Adrenal gland (tissue), 12 donors: Measurements from ENCODE around the gene ZFP1. TPM values are rescaled to one million over a fixed set of nuclear protein-coding genes. Genes with fewer than 3 reads are reported as not detected.

Experiments used
- DNase-seq, 7 donors: peaks; one replicate each; pipeline ENCODE4 v3.0.0-alpha.2; 2019 to 2020
- H3K27ac ChIP-seq, 5 donors: fragments of 200-600 bp; sonication (generic) in 4 of 5; 1 replicate in 3 of 5; 2 replicates in 2 of 5; pipeline versions ENCODE4 v1.5.1 to v1.8.0; 2016 to 2020; ENCODE audit warnings: mild to moderate bottlenecking in 1 of 5
- H3K27me3 ChIP-seq: fragments of 200-600 bp; 2 replicates; pipeline ENCODE4 v1.8.0; 2021
- H3K36me3 ChIP-seq, 2 donors: fragments of 200-600 bp; replicated peaks in 1 of 2; 1 replicate in 1 of 2; 2 replicates in 1 of 2; pipeline versions ENCODE4 v1.5.1 to v1.8.0; 2018 to 2022
- H3K4me1 ChIP-seq, 2 donors: fragments of 200-600 bp; replicated peaks in 1 of 2; 1 replicate in 1 of 2; 2 replicates in 1 of 2; pipeline versions ENCODE4 v1.5.1 to v1.8.0; 2018 to 2021
- H3K4me3 ChIP-seq, 4 donors: fragments of 200-600 bp; sonication (generic) in 3 of 4; one replicate each; pipeline ENCODE4 v1.5.1; 2016 to 2018
- H3K9me3 ChIP-seq, 3 donors: fragments of 200-600 bp; sonication (generic) in 1 of 3; replicated peaks in 1 of 3; 1 replicate in 2 of 3; 2 replicates in 1 of 3; pipeline versions ENCODE4 v1.5.1 to v1.8.0; 2016 to 2021
- POLR2A ChIP-seq, 2 donors: fragments of 450-650 bp; IDR thresholded peaks; one replicate each; pipeline ENCODE4 v1.6.1; 2017; ENCODE audit warnings: antibody characterized with exemption in 2 of 2, mild to moderate bottlenecking in 2 of 2, moderate library complexity in 1 of 2
- WGBS, 4 donors: extraction: QIAGEN DNeasy Blood & Tissue Kit in 2 of 4; methylation state at CpG; one replicate each; pipeline versions ENCODE4 v1.1.5 to v1.1.7; 2013 to 2017; 5-methylcytosine and 5-hydroxymethylcytosine counted together
- intact Hi-C, 2 donors: fragments of 100-400 bp; cut with DNase I; formaldehyde crosslinking; loops; one replicate each; pipeline versions ENCODE4 v1.14.1 to v1.15.0; 2022 to 2023
- polyA plus RNA-seq, 3 donors: library from polyadenylated mRNA; stranded (reverse); fragments of 200-250 nt in 2 of 3; fragments of 350-450 nt in 1 of 3; fragmentation: Illumina TruSeq in 1 of 3; extraction: RNeasy Lipid Tissue Mini Kit (QIAGEN cat#74804) in 1 of 3; gene quantifications; one replicate each; pipeline ENCODE4 v1.2.3, GENCODE V29; 2013 to 2014
- total RNA-seq, 9 donors: library from RNA; depleted of rRNA in 4 of 9; stranded (reverse); fragments of >200 nt in 4 of 9; fragments of 120-200 nt in 1 of 9; fragmentation: NEBNext Ultra II Directional in 1 of 9; extraction: Animal tissue kit (Norgen Biotek cat#: 25700) in 1 of 9; gene quantifications; one replicate each; pipeline versions ENCODE4 v1.1.0 to v1.2.4, GENCODE V29; 2013 to 2023
- TF ChIP-seq, protein P1 (sequence below), 6 experiments: fragments of 450-650 bp in 4 of 6; fragments of 200-600 bp in 2 of 6; sonication (generic) in 1 of 6; IDR thresholded peaks; 1 replicate in 5 of 6; 2 replicates in 1 of 6; pipeline versions ENCODE4 v1.5.1 to v1.8.0; 2016 to 2021; ENCODE audit warnings: antibody characterized with exemption in 6 of 6, mild to moderate bottlenecking in 2 of 6, moderate library complexity in 1 of 6
- donor health status: healthy with polysubstance abuse.
- donor health status: Bipolar disorder and iron deficiency.
- donor health status: DM: yes; HTN: yes; CAD: no.
- donor health status: DM: no; HTN: no; CAD: no.
- donor health status: DM: no; HTN: no; CAD: no.
- donor health status: DM: yes; HTN: yes; CAD: no.

ZFP1 gene
- total and polyA plus RNA-seq, 12 donors, result 4.5 to 15.1 (median 8.7) TPM

DNA sequence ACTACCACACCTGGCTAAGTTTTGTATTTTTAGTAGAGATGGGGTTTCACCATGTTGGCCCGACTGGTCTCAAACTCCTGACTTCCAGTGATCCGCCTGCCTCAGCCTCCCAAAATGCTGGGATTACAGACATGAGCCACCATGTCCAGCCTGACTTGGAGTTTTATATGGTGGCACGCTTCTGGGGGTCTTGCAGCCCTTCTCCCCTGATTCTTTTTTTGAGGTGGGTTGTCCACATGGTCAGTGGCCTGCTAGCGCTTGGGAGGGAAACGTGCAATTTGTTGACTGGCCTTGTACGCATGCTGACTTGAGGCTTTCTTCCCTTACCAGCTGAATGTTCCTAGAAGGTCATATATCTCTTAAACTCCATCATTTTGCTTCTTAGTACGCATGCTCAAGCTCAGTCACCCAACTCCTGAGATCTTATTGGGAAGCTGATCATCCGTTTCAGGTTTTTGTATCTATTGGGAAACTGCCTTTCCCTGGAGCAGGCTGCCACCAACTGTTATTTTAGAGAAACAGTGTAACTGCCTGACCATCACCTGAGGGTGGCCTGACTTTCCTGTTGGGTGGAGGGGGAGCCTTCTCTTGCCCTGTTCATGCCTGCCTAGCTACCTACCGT, 18.1 kb upstream of the ZFP1 start:
- intact Hi-C loops, result no loop called here
- Histone ChIP-seq H3K9me3 (peaks cover 0 to 9% (median 0%) of the 10 kb centered on the region in 3 donors), H3K36me3 (no peaks in the 10 kb centered on the region), H3K27me3 (no peaks in the 10 kb centered on the region), H3K4me3 (no peak overlapping the region), H3K27ac (no peak overlapping the region), H3K4me1 (no peaks in the 10 kb centered on the region)
- TF ChIP-seq, protein P1, sequence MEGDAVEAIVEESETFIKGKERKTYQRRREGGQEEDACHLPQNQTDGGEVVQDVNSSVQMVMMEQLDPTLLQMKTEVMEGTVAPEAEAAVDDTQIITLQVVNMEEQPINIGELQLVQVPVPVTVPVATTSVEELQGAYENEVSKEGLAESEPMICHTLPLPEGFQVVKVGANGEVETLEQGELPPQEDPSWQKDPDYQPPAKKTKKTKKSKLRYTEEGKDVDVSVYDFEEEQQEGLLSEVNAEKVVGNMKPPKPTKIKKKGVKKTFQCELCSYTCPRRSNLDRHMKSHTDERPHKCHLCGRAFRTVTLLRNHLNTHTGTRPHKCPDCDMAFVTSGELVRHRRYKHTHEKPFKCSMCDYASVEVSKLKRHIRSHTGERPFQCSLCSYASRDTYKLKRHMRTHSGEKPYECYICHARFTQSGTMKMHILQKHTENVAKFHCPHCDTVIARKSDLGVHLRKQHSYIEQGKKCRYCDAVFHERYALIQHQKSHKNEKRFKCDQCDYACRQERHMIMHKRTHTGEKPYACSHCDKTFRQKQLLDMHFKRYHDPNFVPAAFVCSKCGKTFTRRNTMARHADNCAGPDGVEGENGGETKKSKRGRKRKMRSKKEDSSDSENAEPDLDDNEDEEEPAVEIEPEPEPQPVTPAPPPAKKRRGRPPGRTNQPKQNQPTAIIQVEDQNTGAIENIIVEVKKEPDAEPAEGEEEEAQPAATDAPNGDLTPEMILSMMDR (IDR thresholded peaks at IDR 0.05), result no peak
- DNase-seq, result peak in 1 of 7 donors; percentile 50
- 81 to 88% (median 84%) methylated on average over 8 to 9 of the region's 9 CpGs for WGBS, 4 donors

DNA sequence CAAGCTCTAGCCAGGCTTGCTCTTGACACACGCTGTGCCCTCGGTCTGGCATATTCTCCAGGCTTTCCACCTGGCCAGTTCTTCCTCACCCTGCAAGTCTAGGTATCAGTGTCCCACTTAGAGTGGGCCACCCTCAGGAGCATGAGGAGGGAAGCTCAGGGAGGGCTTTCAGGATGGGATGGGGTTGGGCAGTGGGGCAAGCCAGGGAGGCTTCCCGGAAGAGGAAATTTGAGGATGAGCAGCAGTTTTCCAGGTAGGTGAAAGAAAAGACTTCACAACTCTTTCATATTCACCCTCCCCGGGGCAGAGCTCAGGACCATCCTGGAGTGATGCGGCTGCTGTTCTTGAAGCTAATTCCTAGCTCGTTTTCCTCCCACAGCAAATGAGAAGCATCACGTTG, 17.2 kb upstream of the ZFP1 start:
- intact Hi-C loops, result no loop called here

DNA sequence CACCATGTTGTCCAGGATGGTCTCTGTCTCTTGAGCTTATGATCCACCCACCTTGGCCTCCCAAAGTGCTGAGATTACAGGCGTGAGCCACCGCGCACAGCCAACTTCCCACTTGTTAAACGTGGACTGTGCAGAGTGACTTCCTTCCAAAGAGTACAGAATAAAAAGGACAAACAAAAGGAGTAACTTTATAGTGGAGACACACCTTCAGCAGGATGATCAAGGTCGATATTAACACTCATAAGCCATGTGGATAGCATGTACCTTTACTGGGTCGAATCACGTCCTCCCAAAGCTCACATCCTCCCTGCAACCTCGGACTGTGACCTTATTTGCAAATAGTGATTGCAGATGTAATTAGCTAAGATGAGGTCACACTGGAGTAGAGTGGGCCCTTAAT, 10.1 kb upstream of the ZFP1 start:
- no peak for DNase-seq
- WGBS, 4 donors, result 70 to 87% (median 73%) methylated on average over 6 to 8 of the region's 8 CpGs
- Histone ChIP-seq H3K27me3 (no peaks in the 10 kb centered on the region), H3K4me3 (no peak overlapping the region), H3K4me1 (no peaks in the 10 kb centered on the region), H3K27ac (no peak overlapping the region), H3K9me3 (no peaks in the 10 kb centered on the region), H3K36me3 (no peaks in the 10 kb centered on the region)
- intact Hi-C loops, result no loop called here
- TF ChIP-seq, protein P1 (IDR thresholded peaks at IDR 0.05), result no peak
- no peak for TF ChIP-seq POLR2A (IDR thresholded peaks at IDR 0.05)

More for the DNA sequence above, 17.2 kb upstream of the ZFP1 start:
- Histone ChIP-seq H3K27ac (no peak overlapping the region), H3K27me3 (no peaks in the 10 kb centered on the region), H3K4me1 (no peaks in the 10 kb centered on the region), H3K36me3 (no peaks in the 10 kb centered on the region), H3K9me3 (peaks cover 0 to 9% (median 0%) of the 10 kb centered on the region in 3 donors), H3K4me3 (no peak overlapping the region)
- TF ChIP-seq POLR2A (IDR thresholded peaks at IDR 0.05), result no peak
- TF ChIP-seq, protein P1 (IDR thresholded peaks at IDR 0.05), result no peak
- DNase-seq, result peak in 1 of 7 donors; percentile 18
- 72 to 75% (median 73%) methylated on average over 7 of the region's 7 CpGs for WGBS, 4 donors

DNA sequence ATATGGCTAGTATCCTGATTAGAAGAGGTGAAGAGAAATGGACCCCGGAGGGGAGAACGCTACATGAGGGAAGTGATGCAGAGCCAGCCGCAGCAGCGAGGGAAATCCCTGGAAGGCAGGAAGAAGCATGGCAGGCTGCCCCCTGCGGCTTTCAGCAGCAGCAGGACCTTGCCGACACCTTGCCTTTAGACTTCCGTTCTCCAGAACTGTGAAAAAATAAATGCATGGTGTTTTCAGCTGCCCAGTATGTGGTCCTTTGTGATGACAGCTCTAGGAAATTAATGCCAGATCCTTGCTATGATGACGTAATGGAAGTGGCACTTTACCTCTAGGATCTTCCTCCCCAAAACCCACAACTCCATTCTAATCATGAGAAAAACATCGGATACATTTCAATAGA, 9.7 kb upstream of the ZFP1 start:
- 59 to 68% (median 62%) methylated on average over 9 of the region's 9 CpGs for WGBS, 4 donors
- no peaks in the 10 kb centered on the region for H3K9me3 ChIP-seq
- TF ChIP-seq, protein P1 (IDR thresholded peaks at IDR 0.05), result no peak
- no peak for TF ChIP-seq POLR2A (IDR thresholded peaks at IDR 0.05)
- H3K27ac ChIP-seq, result no peak overlapping the region
- H3K27me3 ChIP-seq, result no peaks in the 10 kb centered on the region
- H3K36me3 ChIP-seq, result no peaks in the 10 kb centered on the region
- no peak overlapping the region for H3K4me3 ChIP-seq
- DNase-seq, result no peak
- H3K4me1 ChIP-seq, result no peaks in the 10 kb centered on the region
- intact Hi-C loops, result no loop called here
